Ureter (tissue), 1 donor: ENCODE measurements around the gene DSTYK. TPM values are rescaled to one million over a fixed set of nuclear protein-coding genes. Genes with fewer than 3 reads are reported as not detected.

Source experiments
- DNase-seq: peaks from one replicate; pipeline ENCODE4 v3.0.0-alpha.2; 2020; ENCODE audit warnings: low spot score
- total RNA-seq: library from RNA; stranded (reverse); gene quantifications from one replicate; pipeline ENCODE4 v1.2.4, GENCODE V29; 2023
- donor health status: DM: yes; HTN: yes; CAD: no.

Gene DSTYK
- total RNA-seq, 1 donor from 2014 or later, result 12.6 TPM

GRCh38 chr1:205129447-205130029, 82.0 kb downstream of the DSTYK start:
- no peak for DNase-seq

- DNase-seq, result no peak
Measured at GRCh38 chr1:205128050-205128449, 83.5 kb downstream of the DSTYK start.

- DNase-seq, result no peak
Measured at GRCh38 chr1:205127646-205128045, 83.9 kb downstream of the DSTYK start.

- DNase-seq, result no peak
Measured at GRCh38 chr1:205124726-205125125, 86.8 kb downstream of the DSTYK start.

GRCh38 chr1:205122489-205122882, 89.0 kb downstream of the DSTYK start:
- DNase-seq, result no peak

- peak; percentile 95 for DNase-seq
Measured at GRCh38 chr1:205121660-205122488, 89.6 kb downstream of the DSTYK start, which contains the start of gene RBBP5. RBBP5 (minus strand) TSS chr1:205121978; CDS start chr1:205121873, 105 bp downstream.

- no peak for DNase-seq
Measured at GRCh38 chr1:205118752-205119151, 92.8 kb downstream of the DSTYK start.

GRCh38 chr1:205111354-205111753, 100.1 kb downstream of the DSTYK start:
- no peak for DNase-seq

GRCh38 chr1:205109711-205110110, 101.8 kb downstream of the DSTYK start:
- DNase-seq, result no peak

GRCh38 chr1:205109269-205109668, 102.2 kb downstream of the DSTYK start:
- no peak for DNase-seq

GRCh38 chr1:205108464-205108863, 103.0 kb downstream of the DSTYK start:
- DNase-seq, result no peak

- DNase-seq, result no peak
Measured at GRCh38 chr1:205107327-205107726, 104.2 kb downstream of the DSTYK start.

- DNase-seq, result no peak
Measured at GRCh38 chr1:205102404-205102803, 109.1 kb downstream of the DSTYK start.

GRCh38 chr1:205098242-205098641, 113.3 kb downstream of the DSTYK start:
- DNase-seq, result no peak

GRCh38 chr1:205095422-205095821, 116.1 kb downstream of the DSTYK start:
- no peak for DNase-seq

Other genes starting within 250 kb of the DSTYK start
- gene CNTN2, start 168.5 kb downstream of the DSTYK start, total RNA-seq, result 0.42 TPM
- gene TMEM81, start 127.2 kb downstream of the DSTYK start, total RNA-seq, result 1.5 TPM
- gene RBBP5, start 89.7 kb downstream of the DSTYK start, total RNA-seq, result 13.7 TPM
- gene TMCC2, start 16.2 kb upstream of the DSTYK start, total RNA-seq, result 0.55 TPM
- gene NUAK2, start 110.0 kb upstream of the DSTYK start, total RNA-seq, result 0.96 TPM
- gene KLHDC8A, start 145.2 kb upstream of the DSTYK start, total RNA-seq, result not detected
- not detected for gene LEMD1, start 210.4 kb upstream of the DSTYK start, total RNA-seq
- 0.16 TPM for gene BLACAT1, start 244.3 kb upstream of the DSTYK start, total RNA-seq